ENCODE data around the gene SPRED3.

- TF ChIP-seq CTCF (IDR thresholded peaks at IDR 0.05; ENCODE audit: borderline replicate concordance, extremely low read depth, low read length, poor library complexity, severe bottlenecking) (no peak), EZH2 (IDR thresholded peaks at IDR 0.05; ENCODE audit: borderline replicate concordance, low read depth, low read length, severe bottlenecking) (no peak)
Measured at GRCh38 chr19:38370299-38370698, 18.2 kb upstream of the SPRED3 start.

All from DND-41 (cell line).